HepG2 (cell line): ENCODE results near the gene CCNL1. TPM values are rescaled to one million over a fixed set of nuclear protein-coding genes. Genes with fewer than 3 reads are reported as not detected.

ENCODE experiments used
- ARID2 ChIP-seq: sonication (generic); formaldehyde crosslinking; IDR thresholded peaks from 2 replicates; pipeline ENCODE4 v1.8.1; 2022; ENCODE audit warnings: mild to moderate bottlenecking, missing genetic modification reagents, borderline replicate concordance
- ASH2L ChIP-seq: fragments of 300-600, 200-600 bp; sonication (generic); IDR thresholded peaks from 2 replicates; pipeline ENCODE4 v1.7.0; 2017; ENCODE audit warnings: low read depth, mild to moderate bottlenecking, moderate library complexity, mixed read lengths, low read length; ENCODE audit not compliant: insufficient read length
- BATF2 ChIP-seq: sonication (generic); formaldehyde crosslinking; IDR thresholded peaks from 2 replicates; pipeline ENCODE4 v1.8.0; 2022; ENCODE audit warnings: mild to moderate bottlenecking, missing genetic modification reagents, moderate library complexity
- BCL6 ChIP-seq: IDR thresholded peaks from 2 replicates; pipeline ENCODE4 v1.6.1; 2016; ENCODE audit warnings: missing genetic modification reagents, missing compliant biosample characterization
- DRAP1 ChIP-seq: IDR thresholded peaks from 2 replicates; pipeline ENCODE4 v1.6.1; 2016; ENCODE audit warnings: missing genetic modification reagents, missing compliant biosample characterization
- EHMT2 ChIP-seq: fragments of 200-600 bp; sonication (generic); IDR thresholded peaks from 2 replicates; pipeline ENCODE4 v1.7.0; 2017; ENCODE audit warnings: antibody characterized with exemption, low read depth, low read length, borderline replicate concordance
- ELF4 ChIP-seq: sonication (generic); formaldehyde crosslinking; IDR thresholded peaks from 2 replicates; pipeline ENCODE4 v1.5.0; 2020; ENCODE audit warnings: missing genetic modification reagents, mild to moderate bottlenecking, moderate library complexity, borderline replicate concordance
- FOXK1 ChIP-seq: sonication (generic); formaldehyde crosslinking; IDR thresholded peaks from 2 replicates; pipeline ENCODE4 v1.4.0; 2020; ENCODE audit warnings: low read depth, missing genetic modification reagents, borderline replicate concordance
- HDAC1 ChIP-seq: sonication (generic); formaldehyde crosslinking; IDR thresholded peaks from 2 replicates; pipeline ENCODE4 v1.5.1; 2020; ENCODE audit warnings: mild to moderate bottlenecking, missing genetic modification reagents
- HNF1B ChIP-seq: sonication (generic); formaldehyde crosslinking; IDR thresholded peaks from 2 replicates; pipeline ENCODE4 v1.5.1; 2020; ENCODE audit warnings: mild to moderate bottlenecking, moderate library complexity, missing genetic modification reagents
- MYC ChIP-seq: sonication (generic); formaldehyde crosslinking; IDR thresholded peaks from 2 replicates; pipeline ENCODE4 v1.9.0; 2021; ENCODE audit warnings: missing genetic modification reagents, borderline replicate concordance
- REXO4 ChIP-seq: sonication (generic); formaldehyde crosslinking; IDR thresholded peaks from 2 replicates; pipeline ENCODE4 v1.8.0; 2022; ENCODE audit warnings: missing genetic modification reagents, mild to moderate bottlenecking, borderline replicate concordance
- SALL2 ChIP-seq: sonication (generic); formaldehyde crosslinking; IDR thresholded peaks from 2 replicates; pipeline ENCODE4 v1.8.1; 2023; ENCODE audit warnings: mild to moderate bottlenecking, missing genetic modification reagents, inconsistent platforms
- ZBTB25 ChIP-seq: IDR thresholded peaks from 2 replicates; pipeline ENCODE4 v1.6.1; 2018; ENCODE audit warnings: missing genetic modification reagents
- ZIK1 ChIP-seq: sonication (generic); formaldehyde crosslinking; IDR thresholded peaks from 2 replicates; pipeline ENCODE4 v1.5.0; 2020; ENCODE audit warnings: mild to moderate bottlenecking, low read depth, missing genetic modification reagents, borderline replicate concordance
- ZNF253 ChIP-seq: sonication (generic); formaldehyde crosslinking; IDR thresholded peaks from 2 replicates; pipeline ENCODE4 v1.8.0; 2022; ENCODE audit warnings: mild to moderate bottlenecking, missing genetic modification reagents, borderline replicate concordance
- ZNF343 ChIP-seq: sonication (generic); formaldehyde crosslinking; IDR thresholded peaks from 2 replicates; pipeline ENCODE4 v1.4.0; 2020; ENCODE audit warnings: mild to moderate bottlenecking, missing genetic modification reagents
- ZNF564 ChIP-seq: sonication (generic); formaldehyde crosslinking; IDR thresholded peaks from 2 replicates; pipeline ENCODE4 v1.8.1; 2023; ENCODE audit warnings: mild to moderate bottlenecking, missing genetic modification reagents
- ZNF572 ChIP-seq: sonication (generic); formaldehyde crosslinking; IDR thresholded peaks from 2 replicates; pipeline ENCODE4 v1.5.1; 2020; ENCODE audit warnings: mild to moderate bottlenecking, missing genetic modification reagents
- ZNF577 ChIP-seq: sonication (generic); formaldehyde crosslinking; IDR thresholded peaks from 2 replicates; pipeline ENCODE4 v1.4.0; 2020; ENCODE audit warnings: mild to moderate bottlenecking, low read depth, missing genetic modification reagents, borderline replicate concordance
- ZNF747 ChIP-seq: sonication (generic); formaldehyde crosslinking; IDR thresholded peaks from 2 replicates; pipeline ENCODE4 v1.8.1; 2023; ENCODE audit warnings: missing genetic modification reagents, mild to moderate bottlenecking, borderline replicate concordance
- ZNF768 ChIP-seq: sonication (generic); formaldehyde crosslinking; IDR thresholded peaks from 2 replicates; pipeline ENCODE4 v1.4.0; 2020; ENCODE audit warnings: missing genetic modification reagents
- ZNF878 ChIP-seq: sonication (generic); formaldehyde crosslinking; IDR thresholded peaks from 2 replicates; pipeline ENCODE4 v1.8.1; 2023; ENCODE audit warnings: mild to moderate bottlenecking, missing genetic modification reagents, moderate library complexity
- polyA plus RNA-seq, 8 experiments: library from polyadenylated mRNA; depleted of rRNA in 3 of 8; stranded (reverse) in 7 of 8; unstranded in 1 of 8; fragments of >200 nt; fragmentation: Illumina TruSeq in 4 of 8; extraction: Trizol in 4 of 8; gene quantifications; 2 replicates each; pipeline versions ENCODE4 v1.2.1 to v1.2.3, GENCODE V29; 2011 to 2016; ENCODE audit warnings: low read depth in 4 of 8, missing spikeins in 1 of 8, mixed read lengths in 1 of 8; ENCODE audit not compliant: insufficient read depth in 1 of 8
- total RNA-seq, 5 experiments: library from RNA; depleted of rRNA; stranded (reverse); fragments of >200 nt; fragmentation: Illumina TruSeq; extraction: Trizol; gene quantifications; 2 replicates each; pipeline ENCODE4 v1.2.3, GENCODE V29; 2016; ENCODE audit warnings: low read depth in 1 of 5
- TF ChIP-seq, protein P1 (sequence below): IDR thresholded peaks from 2 replicates; pipeline ENCODE4 v1.6.1; 2016; ENCODE audit warnings: low read depth, borderline replicate concordance

Gene CCNL1
- total and polyA plus RNA-seq, 2 of the 13 experiments (the other 11 are each of a cell fraction or from before 2014, with no cell fraction given): 151 to 303 TPM

GRCh38 chr3:157159762-157160657 lies at the start of gene CCNL1 (continued):
- TF ChIP-seq ELF4: peak; percentile 74
- TF ChIP-seq HNF1B (CRISPR knock-in tag): peak; percentile 94
- no peak for TF ChIP-seq EHMT2
- TF ChIP-seq FOXK1 (CRISPR knock-in tag): peak; percentile 91
- TF ChIP-seq SALL2 (CRISPR knock-in tag): peak; percentile 95
- TF ChIP-seq ZNF878 (CRISPR knock-in tag): peak; percentile 86
- TF ChIP-seq ASH2L: peak; percentile 70
- TF ChIP-seq MYC (CRISPR knock-in tag): peak; percentile 97
- TF ChIP-seq ZNF572: 0 out of 2 replicates have a peak, but pooled peaks have one; percentile 69
- no peak; the same call in 1 of the 2 replicates for TF ChIP-seq ZNF253 (CRISPR knock-in tag)
- TF ChIP-seq ZNF564 (CRISPR knock-in tag): peak; percentile 93; the same call in 1 of the 2 replicates
- TF ChIP-seq, protein P1, sequence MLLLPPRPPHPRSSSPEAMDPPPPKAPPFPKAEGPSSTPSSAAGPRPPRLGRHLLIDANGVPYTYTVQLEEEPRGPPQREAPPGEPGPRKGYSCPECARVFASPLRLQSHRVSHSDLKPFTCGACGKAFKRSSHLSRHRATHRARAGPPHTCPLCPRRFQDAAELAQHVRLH: peak; percentile 93
- peak; percentile 61 for TF ChIP-seq ZNF768 (CRISPR knock-in tag)
- peak; percentile 92 for TF ChIP-seq ZNF747
- no peak for TF ChIP-seq REXO4 (CRISPR knock-in tag)
- TF ChIP-seq ZNF343 (CRISPR knock-in tag): peak; percentile 60; the same call in 1 of the 2 replicates
- peak; percentile 91; the same call in 1 of the 2 replicates for TF ChIP-seq ZNF577
- peak; percentile 97; the same call in 1 of the 2 replicates for TF ChIP-seq ARID2 (CRISPR knock-in tag)
- peak; percentile 98 for TF ChIP-seq DRAP1
- TF ChIP-seq HDAC1: peak; percentile 98
- peak; percentile 93 for TF ChIP-seq ZBTB25
- peak; percentile 87 for TF ChIP-seq BCL6 (CRISPR knock-in tag)
- peak; percentile 98; the same call in 1 of the 2 replicates for TF ChIP-seq ZIK1
- peak; percentile 88 for TF ChIP-seq BATF2 (CRISPR knock-in tag)
